ENCODE results near the gene RGS12. TPM values are rescaled to one million over a fixed set of nuclear protein-coding genes. Genes with fewer than 3 reads are reported as not detected.

RGS12 gene
- total and polyA plus RNA-seq, 2 experiments from 2014 or later = 9.3 to 13.2 TPM

DNA sequence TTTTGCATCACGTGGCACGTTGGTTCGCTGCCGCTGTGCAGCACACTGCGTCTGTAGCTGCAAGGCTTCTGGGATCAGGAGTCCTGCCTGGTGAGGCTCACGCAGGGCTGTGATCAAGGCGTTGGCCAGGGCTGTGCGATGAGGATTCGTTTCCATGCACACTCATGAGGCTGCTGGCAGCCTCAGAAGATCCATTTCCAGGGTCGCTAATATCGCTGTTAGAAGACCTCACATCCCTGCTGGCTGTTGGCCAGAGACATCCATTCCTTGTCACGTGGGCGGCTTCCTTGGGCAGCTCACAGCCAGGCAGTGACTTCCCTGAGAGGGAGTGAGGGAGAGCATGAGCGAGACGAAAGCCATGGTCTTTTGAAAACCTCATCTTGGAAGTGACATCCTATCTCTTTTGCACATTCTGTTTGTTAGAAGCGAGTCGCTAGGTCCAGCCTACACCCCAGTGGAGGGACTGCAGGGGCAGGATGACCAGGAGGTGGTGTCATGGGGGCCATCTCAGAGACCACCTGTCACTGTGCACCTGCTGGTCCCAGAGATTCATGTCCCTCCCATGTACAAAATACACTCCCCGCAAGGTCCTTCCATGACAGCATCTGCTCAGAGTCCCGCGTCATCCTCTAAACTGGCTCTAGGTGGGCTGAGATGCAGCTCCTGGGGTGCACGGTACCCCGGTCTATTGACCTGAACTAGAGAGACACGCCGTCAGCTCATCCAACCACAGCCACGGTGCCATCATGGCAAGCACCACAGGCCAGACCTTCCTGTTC is 12.2 kb downstream of the RGS12 start:
- TF ChIP-seq EZH2phosphoT487 (IDR thresholded peaks at IDR 0.05; ENCODE audit: insufficient read depth, low read depth) (no peak), EZH2 (IDR thresholded peaks at IDR 0.05; ENCODE audit: insufficient read depth, poor library complexity, severe bottlenecking) (no peak)

DNA sequence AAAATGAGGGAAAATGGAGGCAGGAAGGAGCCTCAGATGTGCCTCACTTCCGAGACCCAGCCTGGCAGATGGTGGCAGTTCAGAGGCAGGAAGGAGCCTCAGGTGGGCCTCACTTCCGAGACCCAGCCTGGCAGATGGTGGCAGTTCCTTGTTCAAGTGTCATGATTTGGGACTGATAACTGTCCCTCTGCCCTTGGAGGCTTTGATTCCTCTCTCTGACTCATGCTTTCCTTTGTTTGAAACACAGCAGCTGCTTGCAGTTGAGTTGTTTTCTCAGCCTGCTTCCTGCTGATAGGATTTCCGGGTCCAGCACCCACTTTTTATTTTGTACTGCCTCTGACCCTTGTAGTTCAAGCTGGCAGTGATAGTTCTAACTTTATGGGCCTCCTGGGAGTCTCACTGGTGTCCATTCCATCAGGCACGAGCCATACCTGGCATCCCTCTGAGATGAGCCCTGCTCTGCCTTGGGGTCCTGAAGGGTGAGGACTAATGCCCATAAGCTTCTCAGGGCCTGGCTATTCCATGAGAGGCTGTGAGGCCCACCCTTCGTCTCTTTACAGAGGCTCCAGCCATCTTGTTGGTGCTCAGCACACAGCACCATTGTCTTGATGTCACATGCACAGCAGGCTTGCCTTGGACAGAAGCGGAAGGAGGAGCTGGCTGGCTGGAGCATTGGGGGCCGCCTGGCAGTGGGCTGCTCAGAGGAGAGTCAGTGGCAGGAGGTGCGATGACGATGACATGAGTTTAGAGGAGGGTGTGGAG is 13.0 kb downstream of the RGS12 start:
- Histone ChIP-seq H3K27ac (no peak overlapping the region), H3F3A (ENCODE audit: insufficient read depth) (no peaks in the 10 kb centered on the region), H3K4me1 (ENCODE audit: insufficient read depth) (peaks cover 14% of the 10 kb centered on the region; the same call in 1 of the 2 replicates), H3K27me3 (replicated peaks; ENCODE audit: insufficient read depth) (no peaks in the 10 kb centered on the region), H3K9me3 (ENCODE audit: low read depth) (no peaks in the 10 kb centered on the region), H3K4me2 (ENCODE audit: unreplicated experiment) (no peak overlapping the region), H3K9me2 (ENCODE audit: insufficient read depth) (no peaks in the 10 kb centered on the region), H3K36me3 (ENCODE audit: low read depth) (no peaks in the 10 kb centered on the region), H3K79me2 (ENCODE audit: insufficient read depth) (peaks cover 4% of the 10 kb centered on the region; the same call in 1 of the 2 replicates), H3K9ac (no peak overlapping the region), H4K20me1 (ENCODE audit: insufficient read depth) (no peaks in the 10 kb centered on the region), H2AFZ (no peak overlapping the region), H3K4me3 (no peak overlapping the region)
- peak; percentile 77 for DNase-seq
- TF ChIP-seq EZH2 (IDR thresholded peaks at IDR 0.05; ENCODE audit: insufficient read depth, poor library complexity, severe bottlenecking) (no peak), EZH2phosphoT487 (IDR thresholded peaks at IDR 0.05; ENCODE audit: insufficient read depth, low read depth) (no peak)
- in situ Hi-C loops (cut with MboI) = no loop called here
- WGBS, 2 experiments (ENCODE audit: low coverage in 1 of 2, low lambda C conversion rate in 2 of 2, missing lambda C conversion rate in 2 of 2) = 57 to 59% methylated on average over 9 of the region's 9 CpGs

More for the DNA sequence above, 12.2 kb downstream of the RGS12 start:
- 48 to 49% methylated on average over 25 of the region's 25 CpGs for WGBS, 2 experiments (ENCODE audit: low coverage in 1 of 2, low lambda C conversion rate in 2 of 2, missing lambda C conversion rate in 2 of 2)
- Histone ChIP-seq H3K27ac (no peak overlapping the region), H3K79me2 (ENCODE audit: insufficient read depth) (peaks cover 4% of the 10 kb centered on the region; the same call in 1 of the 2 replicates), H3K9ac (no peak overlapping the region), H4K20me1 (ENCODE audit: insufficient read depth) (no peaks in the 10 kb centered on the region), H3K4me1 (ENCODE audit: insufficient read depth) (peaks cover 14% of the 10 kb centered on the region; the same call in 1 of the 2 replicates), H3K9me2 (ENCODE audit: insufficient read depth) (no peaks in the 10 kb centered on the region), H2AFZ (no peak overlapping the region), H3K9me3 (ENCODE audit: low read depth) (no peaks in the 10 kb centered on the region), H3K36me3 (ENCODE audit: low read depth) (no peaks in the 10 kb centered on the region), H3F3A (ENCODE audit: insufficient read depth) (no peaks in the 10 kb centered on the region), H3K4me2 (ENCODE audit: unreplicated experiment) (peak overlapping the region; percentile 41), H3K4me3 (peak overlapping the region; percentile 18; the same call in 1 of the 2 replicates), H3K27me3 (replicated peaks; ENCODE audit: insufficient read depth) (no peaks in the 10 kb centered on the region)
- in situ Hi-C loops (cut with MboI) = no loop called here
- peak; percentile 71 for DNase-seq

DNA sequence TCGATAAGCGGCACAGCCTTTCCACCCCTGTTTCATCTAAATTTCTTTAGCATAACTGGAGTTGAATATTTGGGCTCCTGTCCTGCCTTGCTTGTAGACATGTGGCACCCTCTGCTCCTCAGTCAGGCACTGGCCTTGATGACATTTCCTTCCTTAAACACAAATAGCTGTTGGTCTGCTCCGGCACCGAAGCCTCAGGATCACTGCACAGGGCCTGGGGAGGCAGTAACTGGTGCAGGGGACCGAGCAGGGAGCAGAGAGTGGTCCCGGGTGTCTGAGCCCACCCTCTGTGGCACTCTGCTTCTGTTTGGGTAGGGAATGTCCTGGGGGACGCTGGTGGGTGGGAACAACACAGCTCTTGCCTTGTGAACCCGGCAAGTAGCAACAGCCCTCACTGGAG is 13.6 kb downstream of the RGS12 start:
- in situ Hi-C loops (cut with MboI) = no loop called here
- H3F3A ChIP-seq (ENCODE audit: insufficient read depth) = no peaks in the 10 kb centered on the region
- no peaks in the 10 kb centered on the region for H4K20me1 ChIP-seq (ENCODE audit: insufficient read depth)
- no peak overlapping the region for H3K9ac ChIP-seq
- H3K27ac ChIP-seq = no peak overlapping the region
- no peak overlapping the region for H3K4me2 ChIP-seq (ENCODE audit: unreplicated experiment)
- H3K36me3 ChIP-seq (ENCODE audit: low read depth) = no peaks in the 10 kb centered on the region
- H3K9me2 ChIP-seq (ENCODE audit: insufficient read depth) = no peaks in the 10 kb centered on the region
- no peak for DNase-seq
- H3K4me3 ChIP-seq = no peak overlapping the region
- no peaks in the 10 kb centered on the region for H3K9me3 ChIP-seq (ENCODE audit: low read depth)
- no peak for TF ChIP-seq EZH2phosphoT487 (IDR thresholded peaks at IDR 0.05; ENCODE audit: insufficient read depth, low read depth)
- no peak for TF ChIP-seq EZH2 (IDR thresholded peaks at IDR 0.05; ENCODE audit: insufficient read depth, poor library complexity, severe bottlenecking)
- H3K27me3 ChIP-seq (replicated peaks; ENCODE audit: insufficient read depth) = no peaks in the 10 kb centered on the region
- peaks cover 5% of the 10 kb centered on the region; the same call in 1 of the 2 replicates for H3K79me2 ChIP-seq (ENCODE audit: insufficient read depth)
- no peak overlapping the region for H2AFZ ChIP-seq
- WGBS, 2 experiments (ENCODE audit: low coverage in 1 of 2, low lambda C conversion rate in 2 of 2, missing lambda C conversion rate in 2 of 2) = 88 to 92% methylated on average over 8 of the region's 8 CpGs
- H3K4me1 ChIP-seq (ENCODE audit: insufficient read depth) = peaks cover 14% of the 10 kb centered on the region; the same call in 1 of the 2 replicates

DNA sequence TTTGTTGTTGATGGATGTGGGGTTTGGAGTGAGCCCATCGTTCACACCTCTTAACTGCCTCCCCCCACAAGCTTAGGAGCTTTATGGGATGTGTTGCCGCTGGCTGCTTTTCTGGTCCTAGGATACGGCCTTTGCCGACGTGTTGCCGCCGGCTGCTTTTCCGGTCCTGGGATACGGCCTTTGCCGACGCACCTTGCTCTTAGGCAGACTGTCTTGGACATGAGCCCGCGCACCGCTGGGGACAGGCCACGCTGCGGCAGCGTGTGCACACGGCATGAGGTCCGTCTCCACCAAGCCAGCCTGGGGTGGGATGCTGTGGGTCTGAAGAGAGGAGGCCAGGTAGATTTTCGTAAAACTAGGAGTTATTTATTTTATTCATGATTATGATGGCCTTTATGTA is 14.2 kb downstream of the RGS12 start:
- Histone ChIP-seq H4K20me1 (ENCODE audit: insufficient read depth) (no peaks in the 10 kb centered on the region), H3K79me2 (ENCODE audit: insufficient read depth) (peaks cover 7% of the 10 kb centered on the region; the same call in 1 of the 2 replicates), H3K9ac (no peak overlapping the region), H3K4me3 (no peak overlapping the region), H3K9me3 (ENCODE audit: low read depth) (no peaks in the 10 kb centered on the region), H3K27ac (no peak overlapping the region), H2AFZ (no peak overlapping the region), H3K36me3 (ENCODE audit: low read depth) (no peaks in the 10 kb centered on the region), H3K27me3 (replicated peaks; ENCODE audit: insufficient read depth) (no peaks in the 10 kb centered on the region), H3F3A (ENCODE audit: insufficient read depth) (no peaks in the 10 kb centered on the region), H3K9me2 (ENCODE audit: insufficient read depth) (no peaks in the 10 kb centered on the region), H3K4me2 (ENCODE audit: unreplicated experiment) (no peak overlapping the region), H3K4me1 (ENCODE audit: insufficient read depth) (peaks cover 14% of the 10 kb centered on the region; the same call in 1 of the 2 replicates)
- TF ChIP-seq EZH2phosphoT487 (IDR thresholded peaks at IDR 0.05; ENCODE audit: insufficient read depth, low read depth) (no peak), EZH2 (IDR thresholded peaks at IDR 0.05; ENCODE audit: insufficient read depth, poor library complexity, severe bottlenecking) (no peak)
- WGBS, 2 experiments (ENCODE audit: low coverage in 1 of 2, low lambda C conversion rate in 2 of 2, missing lambda C conversion rate in 2 of 2) = 94 to 97% methylated on average over 20 of the region's 20 CpGs
- in situ Hi-C loops (cut with MboI) = no loop called here
- DNase-seq = no peak

All from GM23248 (cell line).